Keratinocyte (primary cell): ENCODE measurements around the gene MDH2. TPM values are rescaled to one million over a fixed set of nuclear protein-coding genes. Genes with fewer than 3 reads are reported as not detected.
A peak's percentile ranks its signal among the peaks of the same experiment; 100 is the strongest.

Experiments used
- DNase-seq: peaks from one replicate; pipeline ENCODE4 v3.0.0-alpha.2; 2011; ENCODE audit warnings: low read depth, missing footprints, low spot score
- FAIRE-seq: peaks from 2 replicates; lab custom pipeline; 2011; peaks lifted over from hg19 to GRCh38; lab: Jason Lieb, UNC
- H2AFZ ChIP-seq: 2 replicates; pipeline ENCODE4 v1.6.0; 2012; ENCODE audit warnings: low read length, control low read depth, inconsistent platforms; ENCODE audit not compliant: control insufficient read depth
- H3K27ac ChIP-seq: 2 replicates; pipeline ENCODE4 v1.5.1; 2011; ENCODE audit warnings: low read length; ENCODE audit not compliant: control insufficient read depth, insufficient read depth
- H3K27me3 ChIP-seq: 3 replicates; pipeline ENCODE4 v1.6.0; 2011; ENCODE audit warnings: low read length; ENCODE audit not compliant: control insufficient read depth, insufficient read depth; ENCODE audit errors: extremely low read depth
- H3K36me3 ChIP-seq, 2 experiments: 2 replicates in 1 of 2; 3 replicates in 1 of 2; pipeline ENCODE4 v1.5.1; 2011; ENCODE audit warnings: low read length in 2 of 2, mild to moderate bottlenecking in 1 of 2; ENCODE audit not compliant: control insufficient read depth in 2 of 2, insufficient read depth in 2 of 2; ENCODE audit errors: extremely low read depth in 1 of 2
- H3K4me1 ChIP-seq: 3 replicates; pipeline ENCODE4 v1.5.1; 2011; ENCODE audit warnings: low read length; ENCODE audit not compliant: control insufficient read depth, insufficient read depth; ENCODE audit errors: extremely low read depth
- H3K4me2 ChIP-seq: 3 replicates; pipeline ENCODE4 v1.6.0; 2011; ENCODE audit warnings: low read depth, low read length; ENCODE audit not compliant: control insufficient read depth, insufficient read depth; ENCODE audit errors: extremely low read depth
- H3K4me3 ChIP-seq, 3 experiments: fragments of 200-600 bp in 1 of 3; sonication (generic) in 1 of 3; 2 replicates in 2 of 3; 3 replicates in 1 of 3; pipeline ENCODE4 v1.5.1; 2011 to 2016; ENCODE audit warnings: low read length in 3 of 3, mild to moderate bottlenecking in 3 of 3, control low read depth in 2 of 3, inconsistent platforms in 1 of 3, low read depth in 1 of 3, mixed read lengths in 1 of 3, mixed run types in 1 of 3, moderate library complexity in 1 of 3; ENCODE audit not compliant: control insufficient read depth in 2 of 3, insufficient read depth in 2 of 3; ENCODE audit errors: extremely low read depth in 1 of 3
- H3K79me2 ChIP-seq: 2 replicates; pipeline ENCODE4 v1.6.0; 2012; ENCODE audit warnings: low read length; ENCODE audit not compliant: control insufficient read depth, insufficient read depth
- H3K9ac ChIP-seq: 3 replicates; pipeline ENCODE4 v1.6.0; 2011; ENCODE audit warnings: low read length; ENCODE audit not compliant: control insufficient read depth, insufficient read depth; ENCODE audit errors: extremely low read depth
- H3K9me1 ChIP-seq: 3 replicates; pipeline ENCODE4 v1.6.0; 2011; ENCODE audit warnings: low read length; ENCODE audit not compliant: control insufficient read depth, insufficient read depth; ENCODE audit errors: extremely low read depth
- H3K9me3 ChIP-seq: 2 replicates; pipeline ENCODE4 v1.5.1; 2012; ENCODE audit warnings: low read depth, low read length; ENCODE audit not compliant: control insufficient read depth
- H4K20me1 ChIP-seq: 3 replicates; pipeline ENCODE4 v1.6.0; 2011; ENCODE audit warnings: low read length; ENCODE audit not compliant: control insufficient read depth, insufficient read depth; ENCODE audit errors: extremely low read depth
- CTCF ChIP-seq, 3 experiments: IDR thresholded peaks in 1 of 3; conservative IDR thresholded peaks in 1 of 3; optimal IDR thresholded peaks in 1 of 3; 2 replicates in 2 of 3; 3 replicates in 1 of 3; pipeline versions ENCODE3 to v1.5.1; 2011; ENCODE audit warnings: low read length in 3 of 3, mild to moderate bottlenecking in 3 of 3, moderate library complexity in 2 of 3, control low read depth in 1 of 3, inconsistent platforms in 1 of 3; ENCODE audit not compliant: insufficient read depth in 2 of 3; ENCODE audit errors: extremely low read depth in 1 of 3
- EZH2 ChIP-seq: IDR thresholded peaks from one replicate; pipeline ENCODE4 v1.6.1; 2012; ENCODE audit warnings: inconsistent platforms, mild to moderate bottlenecking, low read length, moderate library complexity
- dilution Hi-C: fragments of 300-500 bp; cut with MboI; formaldehyde crosslinking; loops from one replicate; pipeline ENCODE4 v1.7.0; 2020; ENCODE audit warnings: low sequenced_read_pairs; ENCODE audit not compliant: extremely low pct_ligation_motif_present
- polyA minus RNA-seq, 3 experiments: library from RNA; depleted of rRNA, polyadenylated mRNA; stranded (reverse); fragments of >200 nt; gene quantifications; 1 replicate in 1 of 3; 2 replicates in 1 of 3; 3 replicates in 1 of 3; pipeline ENCODE4 v1.2.3, GENCODE V29; 2011
- polyA plus RNA-seq, 5 experiments: library from polyadenylated mRNA; depleted of rRNA in 3 of 5; stranded (reverse) in 3 of 5; stranded (forward) in 1 of 5; unstranded in 1 of 5; fragments of >200 nt; gene quantifications; 1 replicate in 1 of 5; 2 replicates in 3 of 5; 3 replicates in 1 of 5; pipeline versions ENCODE4 v1.2.1 to v1.2.3, GENCODE V29; 2011 to 2012; ENCODE audit warnings: missing spikeins in 2 of 5, low read depth in 1 of 5, low replicate concordance in 1 of 5

MDH2 gene
- polyA plus RNA-seq, result 83.8 to 166 TPM (median 156 TPM) in 3 replicates
- 67.7 TPM for polyA plus RNA-seq (2011; ENCODE audit: low read depth)
- polyA plus RNA-seq (2011; cell fraction: cytosol; rRNA removed), result 129 and 166 TPM in 2 replicates
- 90.3 and 111 TPM in 2 replicates for polyA plus RNA-seq (2011; cell fraction: nucleus; rRNA removed)
- 144 and 181 TPM in 2 replicates for polyA plus RNA-seq (2012; ENCODE audit: low replicate concordance)
- polyA minus RNA-seq, result 82.8 to 595 TPM (median 103 TPM) in 3 replicates
- 172 TPM for polyA minus RNA-seq (2011; cell fraction: cytosol; rRNA and poly(A)+ RNA removed)
- 39.4 and 48.7 TPM in 2 replicates for polyA minus RNA-seq (2011; cell fraction: nucleus; rRNA and poly(A)+ RNA removed)

GRCh38 chr7:76047811-76048667 is at the start of gene MDH2, which contains the start of gene STYXL1:
MDH2 (plus strand) TSS chr7:76048106; CDS start chr7:76048161, 55 bp downstream.
STYXL1 (minus strand) TSS chr7:76048000; CDS start chr7:76030523, 17,477 bp downstream.
- Histone ChIP-seq H3K4me1 (peaks cover 12% of the 10 kb centered on the region), H3K36me3 (peaks cover 1 to 18% of the 10 kb centered on the region in 2 experiments), H3K4me2 (peak within 1 kb of the TSS; percentile 94), H3K9ac (peak within 1 kb of the TSS; percentile 99), H3K9me3 (no peaks in the 10 kb centered on the region), H4K20me1 (peaks cover 5% of the 10 kb centered on the region), H3K4me3 (peak within 1 kb of the TSS; percentile 83 to 92 (median 85)), H2AFZ (peak within 1 kb of the TSS; percentile 85), H3K27me3 (no peaks in the 10 kb centered on the region), H3K27ac (peak within 1 kb of the TSS; percentile 94), H3K9me1 (peaks cover 6% of the 10 kb centered on the region), H3K79me2 (peaks cover 87% of the 10 kb centered on the region)
- DNase-seq, result peak; percentile 76
- TF ChIP-seq EZH2 (no peak), CTCF (optimal IDR thresholded peaks at IDR 0.05 in 1 of 3, IDR thresholded peaks at IDR 0.05 in 1 of 3, conservative IDR thresholded peaks at IDR 0.05 in 1 of 3; ENCODE audit: extremely low read depth in 1 of 3, insufficient read depth in 2 of 3, low read length in 3 of 3) (no peak)
- dilution Hi-C loops, result no loop called here
- FAIRE-seq, result no peak

GRCh38 chr7:76000566-76000965 is 47.3 kb upstream of the MDH2 start:
- H3K36me3 ChIP-seq, result peaks cover 31 to 37% of the 10 kb centered on the region in 2 experiments
- H2AFZ ChIP-seq, result no peak overlapping the region
- H3K4me2 ChIP-seq, result no peak overlapping the region
- H3K4me1 ChIP-seq, result no peaks in the 10 kb centered on the region
- no peak overlapping the region for H3K9ac ChIP-seq
- H3K79me2 ChIP-seq, result no peaks in the 10 kb centered on the region
- dilution Hi-C loops, result no loop called here
- FAIRE-seq, result no peak
- TF ChIP-seq CTCF (optimal IDR thresholded peaks at IDR 0.05 in 1 of 3, IDR thresholded peaks at IDR 0.05 in 1 of 3, conservative IDR thresholded peaks at IDR 0.05 in 1 of 3; ENCODE audit: extremely low read depth in 1 of 3, insufficient read depth in 2 of 3, low read length in 3 of 3) (no peak), EZH2 (no peak)
- H3K9me3 ChIP-seq, result no peaks in the 10 kb centered on the region
- no peaks in the 10 kb centered on the region for H3K9me1 ChIP-seq
- no peaks in the 10 kb centered on the region for H4K20me1 ChIP-seq
- DNase-seq, result no peak
- no peak overlapping the region for H3K4me3 ChIP-seq
- H3K27me3 ChIP-seq, result no peaks in the 10 kb centered on the region
- no peak overlapping the region for H3K27ac ChIP-seq
